Measurements from ENCODE around the gene PRR36.

Gene PRR36

GRCh38 chr19:7871437-7872305, 2.5 kb downstream of the PRR36 start:
- peak; percentile 79 for DNase-seq (ENCODE audit: low read depth)

- DNase-seq (ENCODE audit: low read depth): peak; percentile 35
Observed at GRCh38 chr19:7870571-7871436, 3.4 kb downstream of the PRR36 start.

DNA sequence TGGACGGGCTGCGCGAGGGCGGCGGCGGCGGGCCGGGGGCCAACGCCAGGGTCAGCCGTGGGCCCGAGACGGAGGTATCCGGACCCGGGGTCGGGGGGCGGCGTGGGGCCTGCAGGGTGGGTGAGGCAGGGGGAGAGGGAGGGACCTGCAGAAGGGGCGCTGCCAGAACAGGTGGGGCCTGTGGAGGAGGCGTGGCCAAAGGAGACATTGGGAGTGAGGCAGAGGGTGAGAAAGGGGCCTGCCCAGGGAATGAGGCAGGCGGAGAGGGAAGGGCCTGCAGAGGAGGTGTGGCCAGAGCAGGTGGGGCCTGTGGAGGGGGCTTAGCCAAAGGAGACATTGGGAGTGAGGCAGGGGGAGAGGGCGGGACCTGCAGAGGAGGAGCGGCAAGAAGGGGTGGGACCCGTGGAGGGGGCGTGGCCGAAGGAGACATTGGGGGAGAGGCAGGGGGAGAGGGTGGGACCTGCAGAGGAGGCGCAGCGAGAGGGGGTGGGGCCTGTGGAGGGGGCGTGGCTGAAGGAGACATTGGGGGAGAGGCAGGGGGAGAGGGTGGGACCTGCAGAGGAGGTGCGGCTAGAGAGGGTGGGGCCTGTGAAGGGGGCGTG, 4.2 kb downstream of the PRR36 start:
- DNase-seq (ENCODE audit: low read depth): no peak

DNA sequence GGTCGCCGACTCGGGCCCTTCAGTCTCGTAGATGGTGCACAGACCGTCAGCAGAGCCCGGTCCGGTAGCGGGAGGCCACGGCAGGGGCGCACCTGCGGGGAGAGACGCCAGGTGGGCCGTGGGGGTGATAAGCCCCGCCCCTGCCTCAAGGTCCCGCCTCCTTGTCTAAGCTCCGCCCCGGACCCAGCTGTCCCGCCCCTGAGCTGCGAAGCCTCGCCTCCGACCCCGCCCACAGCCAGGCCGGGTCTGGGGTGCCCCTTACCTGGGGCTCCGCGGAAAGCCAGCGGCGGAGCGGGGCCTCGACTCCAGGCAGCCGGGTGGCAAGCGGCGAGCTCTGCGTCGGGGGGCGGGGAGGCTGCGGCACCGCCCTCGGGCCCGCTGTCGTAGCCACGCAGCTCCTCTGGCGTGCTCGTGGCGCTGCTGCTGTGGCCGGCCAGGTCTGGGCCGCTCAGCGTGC, 4.7 kb downstream of the PRR36 start:
- DNase-seq (ENCODE audit: low read depth): no peak

DNA sequence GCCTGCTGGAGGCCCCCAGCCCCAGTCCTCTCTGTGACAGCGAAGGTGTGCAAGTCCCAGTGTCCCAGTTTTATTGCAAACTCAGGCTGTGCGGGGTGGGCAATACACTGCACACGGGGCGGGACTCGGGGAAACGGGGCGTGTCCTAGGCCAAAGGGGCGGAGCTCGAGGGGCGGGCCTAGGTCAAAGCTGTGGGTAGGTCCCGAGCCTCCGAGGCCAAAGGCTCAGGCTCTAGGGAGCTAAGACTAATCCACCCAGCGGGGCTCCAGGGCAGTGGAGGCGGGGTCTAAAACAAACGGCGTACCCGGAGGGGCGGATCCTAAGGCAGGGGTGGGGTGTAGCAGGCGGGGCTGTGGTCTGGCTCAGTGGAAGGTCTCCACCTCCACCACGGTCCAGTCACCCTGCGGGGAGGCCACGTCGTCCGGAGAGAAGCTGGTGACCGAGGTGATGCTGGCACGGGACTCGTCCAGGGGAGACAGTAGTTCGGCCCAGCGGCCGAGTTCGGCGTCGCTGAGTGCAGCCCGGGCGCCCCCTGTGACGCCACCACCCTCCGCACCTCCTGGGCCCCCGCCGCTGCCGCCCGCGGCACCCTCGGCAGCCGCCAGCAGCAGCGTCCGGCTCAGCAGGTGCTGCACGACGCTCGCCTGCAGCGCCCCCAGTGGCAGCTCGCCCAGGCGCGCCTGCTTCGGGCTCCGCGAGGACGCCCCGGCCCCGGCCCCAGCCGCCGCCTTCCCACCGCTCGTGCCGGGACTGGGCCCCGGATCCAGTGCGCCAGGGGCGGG, 5.3 kb downstream of the PRR36 start:
- peak; percentile 33 for DNase-seq (ENCODE audit: low read depth)

- DNase-seq (ENCODE audit: low read depth): no peak
Observed at GRCh38 chr19:7868326-7868670, 5.9 kb downstream of the PRR36 start.

DNA sequence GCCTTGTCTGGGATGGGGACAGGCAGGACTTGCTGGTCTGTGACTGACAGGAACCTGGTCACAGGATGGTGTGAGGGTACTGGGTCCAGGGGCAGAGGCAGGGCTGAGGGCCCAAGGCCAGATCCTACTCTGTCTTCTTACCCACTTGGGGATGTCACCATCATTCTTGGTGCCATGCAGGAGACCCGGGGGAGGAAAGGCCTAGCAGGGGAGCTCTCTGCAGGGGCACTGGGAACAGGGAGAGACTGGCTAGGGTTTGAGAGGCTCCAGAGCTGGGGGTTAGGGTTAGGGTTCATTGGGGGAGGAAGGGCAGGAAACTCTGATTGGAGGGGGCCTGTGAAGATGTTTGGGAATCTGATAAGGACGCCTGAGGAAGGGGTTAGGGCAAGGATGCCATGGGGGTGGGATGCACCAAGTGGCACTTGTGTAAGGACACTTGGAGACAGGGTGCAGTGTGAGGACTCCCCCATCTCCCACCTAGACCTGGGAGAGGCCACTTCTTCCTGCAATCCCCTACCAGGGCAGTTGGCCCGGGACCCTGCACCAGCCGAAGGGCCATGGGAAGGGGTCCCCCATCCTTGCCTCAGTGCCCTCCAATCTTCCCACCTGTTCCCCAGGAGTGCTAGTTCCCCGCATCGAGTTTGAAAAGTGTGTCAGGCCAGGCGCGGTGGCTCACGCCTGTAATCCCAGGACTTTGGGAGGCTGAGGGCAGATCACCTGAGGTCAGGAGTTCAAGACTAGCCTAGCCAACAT, 6.9 kb downstream of the PRR36 start:
- no peak for DNase-seq (ENCODE audit: low read depth)

DNA sequence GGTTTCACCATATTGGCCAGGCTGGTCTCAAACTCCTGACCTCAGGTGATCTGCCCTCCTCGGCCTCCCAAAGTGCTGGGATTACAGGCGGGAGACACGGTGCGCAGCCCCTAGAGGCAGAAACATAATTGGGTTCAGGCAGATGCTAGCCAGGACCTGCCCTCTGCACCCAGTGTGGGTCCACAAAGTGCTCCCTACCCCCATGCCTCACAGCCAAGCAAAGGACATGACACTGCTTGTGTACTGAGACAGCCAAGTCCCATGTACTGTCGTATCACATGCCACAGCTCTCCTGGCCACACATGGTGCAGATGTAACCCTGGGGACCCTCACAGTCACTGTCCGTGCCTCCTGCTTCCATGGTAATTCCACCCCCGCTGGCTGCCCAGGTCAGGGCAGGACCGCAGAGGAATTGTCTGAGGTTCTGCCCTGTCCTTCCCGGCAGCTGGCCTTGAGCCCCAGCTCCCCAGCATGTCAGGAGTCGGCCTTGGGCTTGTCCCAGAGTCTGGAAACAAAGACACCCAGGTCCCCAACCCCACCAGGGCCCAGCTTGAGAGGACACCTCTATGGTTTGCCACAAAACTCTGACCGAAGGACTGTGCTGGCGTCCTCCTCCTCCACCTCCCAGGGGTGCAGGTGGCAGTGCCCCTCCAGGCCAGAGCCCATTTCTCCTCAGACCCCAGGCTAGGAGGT, 7.6 kb downstream of the PRR36 start:
- DNase-seq (ENCODE audit: low read depth): no peak

DNA sequence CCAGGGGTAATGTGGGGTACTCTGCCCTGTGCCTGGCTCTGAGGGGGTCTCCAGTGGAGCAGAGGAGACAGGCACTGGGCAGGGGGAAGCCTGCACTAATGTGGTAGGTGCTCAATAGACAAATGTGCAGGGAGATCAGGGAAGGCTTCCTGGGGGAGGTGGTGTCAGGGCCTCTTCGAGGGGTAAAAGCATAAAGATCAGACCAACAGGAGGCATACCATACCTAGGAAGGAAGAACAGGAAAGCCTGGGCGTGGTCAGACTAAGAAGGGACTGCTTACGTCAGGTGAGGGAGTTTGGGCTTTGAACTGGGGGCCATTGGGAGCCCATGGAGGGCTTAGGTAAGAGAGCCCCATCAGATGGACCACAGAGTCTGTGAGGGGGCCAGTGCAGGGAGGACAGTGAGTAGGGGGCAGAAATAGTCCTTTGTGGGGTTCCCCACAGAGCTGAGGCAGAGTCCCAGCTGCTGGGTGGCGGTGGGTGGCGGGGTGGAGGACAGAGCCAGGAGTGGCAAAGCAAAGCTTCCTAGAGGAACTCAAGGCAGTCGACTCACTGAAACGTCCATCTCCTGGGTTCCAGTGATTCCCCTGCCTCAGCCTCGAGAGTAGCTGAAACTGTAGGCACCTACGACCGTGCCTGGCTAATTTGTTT, 8.8 kb downstream of the PRR36 start:
- DNase-seq (ENCODE audit: low read depth): no peak

DNA sequence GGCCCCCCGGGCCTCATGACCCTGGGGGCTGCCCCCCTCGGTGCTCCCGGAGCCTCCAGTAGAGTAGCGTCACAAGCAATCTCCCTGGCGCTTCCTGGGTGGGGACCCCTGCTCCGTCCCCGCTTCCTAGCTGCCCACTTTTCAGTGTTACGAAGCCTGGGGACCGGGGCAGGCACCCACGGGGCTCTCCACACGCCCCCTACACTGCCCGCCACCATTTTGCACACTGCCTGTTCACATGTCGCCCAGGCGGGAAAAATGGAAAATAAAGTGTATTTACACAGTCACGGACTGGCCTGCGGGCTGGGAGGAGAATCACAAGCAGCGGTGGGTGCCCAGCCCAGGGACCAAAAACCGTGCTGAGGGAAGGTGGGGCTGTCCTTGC, 9.5 kb downstream of the PRR36 start:
- DNase-seq (ENCODE audit: low read depth): no peak

- DNase-seq (ENCODE audit: low read depth): no peak
Observed at GRCh38 chr19:7863971-7864689, 10.1 kb downstream of the PRR36 start.

DNA sequence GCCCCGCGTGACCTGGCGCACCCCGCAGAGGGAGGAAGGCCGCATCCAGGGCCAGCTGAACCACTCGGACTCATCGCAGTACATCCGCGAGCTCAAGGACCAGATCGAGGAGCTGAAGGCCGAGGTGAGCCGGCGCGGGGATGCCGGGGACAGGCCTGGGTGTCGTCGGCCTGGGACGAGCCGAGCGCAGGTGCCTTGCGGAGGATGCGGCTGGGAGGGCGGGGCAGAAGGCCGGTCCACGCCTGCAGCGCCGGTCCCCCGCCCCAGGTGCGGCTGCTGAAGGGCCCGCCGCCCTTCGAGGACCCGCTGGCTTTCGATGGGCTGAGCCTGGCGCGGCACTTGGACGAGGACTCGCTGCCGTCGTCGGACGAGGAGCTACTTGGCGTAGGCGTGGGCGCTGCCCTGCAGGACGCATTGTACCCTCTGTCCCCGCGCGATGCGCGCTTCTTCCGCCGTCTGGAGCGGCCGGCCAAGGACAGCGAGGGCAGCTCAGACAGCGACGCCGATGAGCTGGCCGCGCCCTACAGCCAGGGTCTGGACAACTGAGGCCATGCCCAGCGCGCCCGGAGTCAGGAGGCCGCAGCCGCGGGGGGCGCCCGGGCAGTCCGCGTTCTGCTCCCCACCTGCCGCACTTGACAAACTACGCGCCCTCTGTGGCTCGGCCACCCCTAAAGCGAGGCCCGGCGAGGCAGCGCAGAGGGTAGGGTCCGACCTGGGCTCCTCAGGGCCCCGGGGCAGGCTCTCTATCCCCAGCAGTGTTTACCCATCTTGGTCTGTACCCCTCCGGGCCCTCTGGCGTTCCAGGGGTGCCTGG, 10.8 kb downstream of the PRR36 start:
- DNase-seq (ENCODE audit: low read depth): no peak

DNA sequence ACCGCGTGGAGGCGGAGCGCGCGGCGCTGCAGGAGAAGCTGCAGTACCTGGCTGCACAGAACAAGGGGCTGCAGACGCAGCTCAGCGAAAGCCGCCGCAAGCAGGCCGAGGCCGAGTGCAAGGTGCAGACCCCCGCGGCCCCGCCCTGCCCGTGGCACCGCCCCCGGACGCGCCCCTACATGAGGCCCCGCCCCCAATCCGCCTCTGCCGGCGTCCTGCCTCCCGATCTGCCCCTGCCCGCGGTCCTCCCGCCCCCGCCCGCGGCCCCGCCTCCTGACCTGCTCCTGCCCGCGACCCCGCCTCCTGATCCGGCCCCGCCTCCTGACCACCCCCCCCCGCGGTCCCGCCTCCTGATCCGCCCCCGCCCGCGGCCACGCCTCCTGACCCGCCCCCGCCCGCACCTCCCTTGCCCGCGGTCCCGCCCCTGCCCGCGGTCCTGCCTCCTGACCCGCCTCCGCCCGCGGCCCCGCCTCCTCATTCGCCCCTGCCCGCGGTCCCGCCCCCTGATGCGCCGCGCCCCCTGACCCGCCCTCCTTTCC, 11.7 kb downstream of the PRR36 start:
- DNase-seq (ENCODE audit: low read depth): peak; percentile 53

- DNase-seq (ENCODE audit: low read depth): no peak
Observed at GRCh38 chr19:7861619-7862412, 12.4 kb downstream of the PRR36 start.

GRCh38 chr19:7860714-7861618, 13.2 kb downstream of the PRR36 start:
- no peak for DNase-seq (ENCODE audit: low read depth)
